Activated CD8-positive, alpha-beta T cell treated with anti-CD3 and anti-CD28 coated beads, Interleukin-2, amount 10 ng/mL, durations not matched to agents 7 days and 5 days (primary cell): ENCODE measurements around the gene ORMDL3. TPM values are rescaled to one million over a fixed set of nuclear protein-coding genes. Genes with fewer than 3 reads are reported as not detected.

Source experiments
- ATAC-seq: fragments of 150-1000 bp; cut with Tn5 transposase; one replicate; pipeline ENCODE4 v1.10.0; 2021; ENCODE audit warnings: moderate library complexity
- CTCF ChIA-PET: fragments of 350-600 bp; sonication (Branson Sonifier 250); formaldehyde crosslinking; loops from one replicate; lab custom pipeline; 2021; ENCODE audit warnings: antibody characterized with exemption; lab: Charles Lee
- POLR2A ChIA-PET: fragments of 350-600 bp; sonication (Branson Sonifier 250); formaldehyde crosslinking; loops from one replicate; lab custom pipeline; 2021; ENCODE audit warnings: antibody characterized with exemption; lab: Charles Lee
- DNase-seq: peaks from one replicate; pipeline ENCODE4 v3.0.0-alpha.2; 2020
- H3K27ac Mint-ChIP-seq: one replicate; pipeline ENCODE4 v1.8.0; 2021; ENCODE audit warnings: mild to moderate bottlenecking, mixed read lengths
- H3K27me3 Mint-ChIP-seq: one replicate; pipeline ENCODE4 v1.8.0; 2021; ENCODE audit warnings: low read depth, mixed read lengths
- H3K36me3 Mint-ChIP-seq: one replicate; pipeline ENCODE4 v1.8.0; 2021; ENCODE audit warnings: low read depth, mixed read lengths
- H3K4me1 Mint-ChIP-seq: one replicate; pipeline ENCODE4 v1.8.0; 2021; ENCODE audit warnings: low read depth, mixed read lengths
- H3K4me3 Mint-ChIP-seq: one replicate; pipeline ENCODE4 v1.8.0; 2021; ENCODE audit warnings: mild to moderate bottlenecking, mixed read lengths
- H3K9me3 Mint-ChIP-seq: one replicate; pipeline ENCODE4 v1.8.0; 2022; ENCODE audit warnings: mixed read lengths; ENCODE audit not compliant: insufficient read depth
- total RNA-seq, 2 experiments: library from RNA; stranded (reverse); gene quantifications; one replicate each; pipeline ENCODE4 v1.2.3, GENCODE V29; 2021

ORMDL3 gene
- total RNA-seq, 2 experiments from 2014 or later, result 151 to 168 TPM

- H3K4me3 Mint-ChIP-seq, result no peak overlapping the region
- ATAC-seq (no peak), DNase-seq (no peak)
- POLR2A ChIA-PET, result no interaction called here
- H3K36me3 Mint-ChIP-seq, result no peaks in the 10 kb centered on the region
- H3K27ac Mint-ChIP-seq, result no peak overlapping the region
- CTCF ChIA-PET, result interaction anchor here (0.7 to 1.2 kb wide), 3 partner anchors 24 to 141 kb away, joined by 3 read pairs; no protein-coding TSS in a partner anchor
- H3K4me1 Mint-ChIP-seq, result peaks cover 15% of the 10 kb centered on the region
- peaks cover 4% of the 10 kb centered on the region for H3K27me3 Mint-ChIP-seq
- H3K9me3 Mint-ChIP-seq, result no peaks in the 10 kb centered on the region
Observed at GRCh38 chr17:39871801-39872200, 55.6 kb downstream of the ORMDL3 start.

Other genes starting within 250 kb of the ORMDL3 start
- 10 to 100 TPM; 12.3 to 14.7 TPM for gene PGAP3, start 239.5 kb downstream of the ORMDL3 start, total RNA-seq
- gene ERBB2, start 227.5 kb downstream of the ORMDL3 start, total RNA-seq, result 1 to 10 TPM; 2.1 to 3.0 TPM
- 10 to 100 TPM; 44.0 to 44.6 TPM for gene MIEN1, start 197.1 kb downstream of the ORMDL3 start, total RNA-seq
- gene GRB7, start 189.7 kb downstream of the ORMDL3 start, total RNA-seq, result under 1 TPM in 1 of 2 experiments, not detected in 1; 0.37 TPM
- gene IKZF3, start 63.3 kb downstream of the ORMDL3 start, total RNA-seq, result 10 to 100 TPM; 31.1 to 31.9 TPM
- gene ZPBP2, start 59.4 kb downstream of the ORMDL3 start, total RNA-seq, result not detected
- 10 to 100 TPM; 48.6 to 56.7 TPM for gene GSDMB, start 9.0 kb downstream of the ORMDL3 start, total RNA-seq
- gene LRRC3C, start 131 bp upstream of the ORMDL3 start, total RNA-seq, result not detected
- 1 to 10 TPM; 3.3 to 4.5 TPM for gene GSDMA, start 35.4 kb upstream of the ORMDL3 start, total RNA-seq
- 100 to 1,000 TPM; 104 to 116 TPM for gene PSMD3, start 53.2 kb upstream of the ORMDL3 start, total RNA-seq
- gene CSF3, start 87.8 kb upstream of the ORMDL3 start, total RNA-seq, result not detected
- 10 to 100 TPM; 93.4 to 96.7 TPM for gene MED24, start 126.8 kb upstream of the ORMDL3 start, total RNA-seq
- gene THRA, start 135.4 kb upstream of the ORMDL3 start, total RNA-seq, result 1 to 10 TPM; 8.7 to 9.7 TPM
- 1 to 10 TPM; 4.1 to 4.9 TPM for gene NR1D1, start 173.0 kb upstream of the ORMDL3 start, total RNA-seq
- gene MSL1, start 194.4 kb upstream of the ORMDL3 start, total RNA-seq, result 10 to 100 TPM; 80.5 to 83.2 TPM
- 10 to 100 TPM; 66.2 to 67.7 TPM for gene CASC3, start 212.9 kb upstream of the ORMDL3 start, total RNA-seq
- 1 to 10 TPM; 4.8 to 5.3 TPM for gene RAPGEFL1, start 249.9 kb upstream of the ORMDL3 start, total RNA-seq